SKM-1 (cell line): ENCODE results near the gene SAP25.
"Not testable (repeated sequence)": the region's sequence is repeated elsewhere in the genome, so short reads cannot be mapped to it uniquely, and the experiment has no call there.

Source experiments
- DNase-seq: peaks from one replicate; lab custom pipeline; 2025; ENCODE audit not compliant: unreplicated experiment; lab: John Stamatoyannopoulos, UW

The SAP25 gene

DNA sequence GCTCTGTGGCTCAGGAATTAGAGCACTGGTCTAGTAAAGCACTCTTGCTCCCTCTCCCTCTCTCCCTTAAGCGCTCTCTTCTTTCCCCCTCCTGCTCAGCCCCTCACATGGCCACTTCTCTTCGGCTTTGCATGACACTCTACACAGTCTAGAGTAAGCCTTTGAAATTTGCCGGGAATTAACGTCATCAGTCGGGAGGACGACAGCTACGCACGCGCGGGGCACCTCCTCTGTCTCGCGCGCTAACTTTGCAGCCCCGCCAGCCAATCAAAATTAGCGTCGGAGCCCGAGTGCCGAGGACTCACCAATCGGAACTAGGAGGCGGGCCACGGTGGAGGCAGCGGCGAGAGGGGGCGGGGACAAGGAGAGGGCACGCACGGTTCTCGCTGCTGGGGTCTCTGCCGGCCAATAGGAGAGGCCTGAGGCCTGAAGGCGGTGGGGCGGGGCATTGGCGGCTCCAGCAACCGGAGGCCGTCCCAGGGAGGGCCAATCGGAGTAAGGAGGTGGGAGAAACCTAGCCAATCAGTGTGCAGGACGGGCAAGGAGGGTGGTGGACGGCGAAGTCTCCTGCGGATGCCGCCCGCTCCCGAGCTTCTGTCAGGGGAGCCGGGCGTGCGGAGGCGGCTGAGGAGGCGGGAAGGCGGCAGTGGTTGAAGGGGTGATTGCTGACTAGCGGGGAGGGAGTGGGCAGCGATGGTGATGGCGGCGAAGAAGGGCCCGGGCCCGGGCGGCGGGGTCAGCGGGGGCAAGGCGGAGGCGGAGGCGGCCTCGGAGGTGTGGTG lies 34.9 kb downstream of the SAP25 start, which contains the start of gene AGFG2:
Gene AGFG2 (plus strand): TSS at position 550 of the 782 bp plus-strand sequence. CDS start 144 bp downstream, at position 694.
- DNase-seq, result peak; percentile 99

GRCh38 chr7:100538348-100538653 lies 35.4 kb downstream of the SAP25 start:
- DNase-seq, result no peak

DNA sequence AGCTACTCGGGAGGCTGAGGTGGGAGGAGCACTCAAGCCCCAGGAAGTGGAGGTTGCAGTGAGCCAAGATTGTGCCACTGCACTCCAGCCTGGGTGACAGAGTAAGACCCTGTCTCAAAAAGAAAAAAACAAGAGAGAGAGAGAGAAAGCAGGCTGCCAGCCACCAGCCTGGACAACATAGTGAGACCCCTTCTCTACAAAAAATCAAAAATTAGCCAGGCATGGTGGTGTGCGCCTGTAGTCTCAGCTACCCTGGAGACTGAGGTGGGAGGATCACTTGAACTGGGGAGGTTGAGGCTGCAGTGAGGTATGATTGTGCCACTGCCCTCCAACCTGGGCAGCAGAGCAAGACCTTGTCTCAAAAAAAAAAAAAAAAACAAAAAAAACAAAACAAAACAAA lies 37.0 kb downstream of the SAP25 start:
- DNase-seq, result not testable (repeated sequence)

- DNase-seq, result not testable (repeated sequence)
Observed at GRCh38 chr7:100535982-100536381, 37.7 kb downstream of the SAP25 start.

DNA sequence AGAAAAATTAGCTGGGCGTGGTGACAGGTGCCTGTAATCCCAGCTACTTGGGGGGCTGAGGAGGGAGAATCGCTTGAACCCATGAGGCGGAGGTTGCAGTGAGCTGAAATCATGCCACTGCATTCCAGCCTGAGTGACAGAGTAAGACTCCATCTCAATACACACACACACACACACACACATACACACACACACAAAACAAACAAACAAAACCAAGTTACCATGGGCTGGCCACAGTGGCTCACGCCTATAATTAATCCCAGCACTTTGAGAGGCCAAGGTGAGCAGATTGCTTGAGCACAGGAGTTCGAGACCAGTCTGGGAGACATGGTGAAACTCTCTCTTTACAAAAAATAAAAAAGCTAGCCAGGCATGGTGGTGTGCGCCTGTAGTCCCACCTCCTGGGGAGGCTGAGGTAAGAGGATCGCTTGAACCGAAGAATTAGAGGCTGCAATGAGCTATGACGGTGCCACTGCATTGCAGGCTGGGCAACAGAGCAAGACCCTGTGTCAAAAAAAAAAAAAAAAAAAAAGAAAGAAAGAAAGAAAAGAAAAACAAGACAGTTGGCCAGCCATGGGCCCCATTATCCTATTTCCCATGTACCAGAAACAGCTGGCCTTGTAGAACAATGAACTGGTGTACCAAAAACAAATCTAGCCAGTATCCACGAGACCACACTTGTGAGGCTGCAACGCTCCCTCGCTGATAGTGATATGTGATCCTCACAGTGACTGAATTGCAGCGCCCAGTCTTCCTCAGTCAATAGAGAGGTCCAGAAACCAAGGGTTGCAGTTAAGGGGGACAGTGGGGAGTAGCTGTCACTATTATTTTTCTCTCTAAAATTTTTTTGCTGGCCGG lies 41.3 kb downstream of the SAP25 start:
- DNase-seq, result no peak

DNA sequence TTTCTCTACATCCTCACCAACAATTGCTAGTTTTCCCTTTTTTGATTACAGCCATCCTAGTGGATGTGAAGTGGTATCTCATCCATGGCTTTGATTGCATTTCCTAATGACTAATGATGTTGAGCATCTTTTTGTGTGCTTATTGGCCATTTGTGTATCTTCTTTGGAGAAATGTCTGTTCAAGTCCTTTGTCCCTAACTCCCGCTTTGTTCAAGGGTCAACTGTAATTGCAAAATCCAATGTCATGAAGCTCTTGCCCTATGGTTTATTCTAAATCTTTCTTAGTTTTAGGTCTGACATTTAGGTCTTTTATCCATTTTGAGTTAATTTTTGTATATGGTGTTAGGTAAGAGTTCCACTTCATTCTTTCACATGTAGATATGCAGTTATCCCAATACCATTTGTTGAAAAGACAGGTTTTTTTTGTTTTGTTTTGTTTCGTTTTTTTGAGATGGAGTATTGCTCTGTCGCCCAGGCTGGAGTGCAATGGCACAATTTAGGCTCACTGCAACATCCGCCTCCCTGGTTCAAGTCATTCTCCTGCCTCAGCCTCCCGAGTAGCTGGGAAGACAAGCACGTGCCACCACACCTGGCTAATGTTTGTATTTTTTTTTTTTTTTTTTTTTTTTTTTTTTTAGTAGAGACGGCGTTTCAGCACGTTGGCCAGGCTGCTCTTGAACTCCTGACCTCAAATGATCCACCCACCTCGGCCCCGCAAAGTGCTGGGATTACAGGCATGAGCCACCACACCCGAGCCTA lies 45.4 kb downstream of the SAP25 start:
- DNase-seq, result not testable (repeated sequence)

GRCh38 chr7:100523192-100523591 lies 50.5 kb downstream of the SAP25 start:
- not testable (repeated sequence) for DNase-seq
